Measurements from ENCODE around the gene LEKR1.
"Not testable (repeated sequence)": the region's sequence is repeated elsewhere in the genome, so short reads cannot be mapped to it uniquely, and the experiment has no call there.

LEKR1 gene

GRCh38 chr3:156808025-156808424 lies 18.1 kb upstream of the LEKR1 start:
- no peak for DNase-seq

GRCh38 chr3:156811089-156811862 lies 14.9 kb upstream of the LEKR1 start:
- no peak for DNase-seq

- no peak for DNase-seq
These were observed 13.4 kb upstream of the LEKR1 start for GRCh38 chr3:156812521-156813335.

- no peak for DNase-seq
These were observed 11.9 kb upstream of the LEKR1 start for GRCh38 chr3:156814295-156814694.

GRCh38 chr3:156816091-156816793 lies 9.9 kb upstream of the LEKR1 start:
- peak; percentile 44 for DNase-seq

- DNase-seq: peak; percentile 79
These were observed 9.1 kb upstream of the LEKR1 start for GRCh38 chr3:156816794-156817645.

- no peak for DNase-seq
These were observed 8.4 kb upstream of the LEKR1 start for GRCh38 chr3:156817646-156818272.

- no peak for DNase-seq
These were observed 7.9 kb upstream of the LEKR1 start for GRCh38 chr3:156818273-156818651.

- DNase-seq: no peak
These were observed 7.3 kb upstream of the LEKR1 start for GRCh38 chr3:156818890-156819289.

GRCh38 chr3:156819842-156820691 lies 6.1 kb upstream of the LEKR1 start:
- DNase-seq: no peak

- DNase-seq: no peak
These were observed 5.5 kb upstream of the LEKR1 start for GRCh38 chr3:156820692-156821080.

- not testable (repeated sequence) for DNase-seq
These were observed 3.4 kb upstream of the LEKR1 start for GRCh38 chr3:156822626-156823260.

GRCh38 chr3:156825795-156826143 lies 384 bp upstream of the LEKR1 start:
- no peak for DNase-seq

GRCh38 chr3:156826896-156827882 lies 1.0 kb downstream of the LEKR1 start:
- no peak for DNase-seq

GRCh38 chr3:156831006-156831405 lies 4.9 kb downstream of the LEKR1 start:
- no peak for DNase-seq

GRCh38 chr3:156834435-156834834 lies 8.3 kb downstream of the LEKR1 start:
- DNase-seq: no peak

- no peak for DNase-seq
These were observed 8.9 kb downstream of the LEKR1 start for GRCh38 chr3:156834962-156835535.

GRCh38 chr3:156836701-156837100 lies 10.5 kb downstream of the LEKR1 start:
- DNase-seq: no peak

- DNase-seq: no peak
These were observed 11.0 kb downstream of the LEKR1 start for GRCh38 chr3:156837115-156837514.
